Common myeloid progenitor, CD34-positive (primary cell): ENCODE measurements around the gene PTGES2.
A peak's percentile ranks its signal among the peaks of the same experiment; 100 is the strongest.

ENCODE experiments used
- CTCF ChIA-PET: fragments of 350-600 bp; sonication (Branson Sonifier 250); formaldehyde crosslinking; loops from one replicate; lab custom pipeline; 2021; ENCODE audit warnings: antibody characterized with exemption; lab: Charles Lee
- POLR2A ChIA-PET: fragments of 350-600 bp; sonication (Branson Sonifier 250); formaldehyde crosslinking; loops from one replicate; lab custom pipeline; 2021; ENCODE audit warnings: antibody characterized with exemption; lab: Charles Lee
- DNase-seq, 3 donors: peaks; one replicate each; pipeline versions ENCODE4 v3.0.0 to v3.0.0-alpha.2; 2013
- H3K27ac ChIP-seq, 2 experiments: 1 replicate in 1 of 2; 2 replicates in 1 of 2; pipeline ENCODE4 v1.7.0; 2013; ENCODE audit warnings: inconsistent platforms in 2 of 2, low read length in 2 of 2, mild to moderate bottlenecking in 2 of 2, low read depth in 1 of 2, moderate library complexity in 1 of 2; ENCODE audit not compliant: severe bottlenecking in 2 of 2, insufficient read depth in 1 of 2, poor library complexity in 1 of 2
- H3K27me3 ChIP-seq, 5 experiments: replicated peaks in 2 of 5; 1 replicate in 3 of 5; 2 replicates in 2 of 5; pipeline versions ENCODE4 v1.6.1 to v1.7.0; 2013; ENCODE audit warnings: low read length in 4 of 5, mild to moderate bottlenecking in 2 of 5, moderate library complexity in 2 of 5, inconsistent platforms in 1 of 5; ENCODE audit not compliant: insufficient read depth in 5 of 5, control insufficient read depth in 4 of 5
- H3K36me3 ChIP-seq, 4 experiments: 1 replicate in 2 of 4; 2 replicates in 2 of 4; pipeline versions ENCODE4 v1.6.1 to v1.7.0; 2013; ENCODE audit warnings: low read length in 3 of 4, control low read depth in 1 of 4, mild to moderate bottlenecking in 1 of 4; ENCODE audit not compliant: control insufficient read depth in 4 of 4, insufficient read depth in 4 of 4
- H3K4me1 ChIP-seq, 4 experiments: 1 replicate in 3 of 4; 2 replicates in 1 of 4; pipeline versions ENCODE4 v1.6.1 to v1.7.1; 2013; ENCODE audit warnings: low read length in 3 of 4, mild to moderate bottlenecking in 3 of 4, control low read depth in 1 of 4, inconsistent platforms in 1 of 4, moderate library complexity in 1 of 4; ENCODE audit not compliant: control insufficient read depth in 4 of 4, insufficient read depth in 4 of 4; ENCODE audit errors: control extremely low read depth in 1 of 4
- H3K4me3 ChIP-seq, 7 experiments: 1 replicate in 4 of 7; 2 replicates in 3 of 7; pipeline versions ENCODE4 v1.5.1 to v1.7.0; 2013; ENCODE audit warnings: mild to moderate bottlenecking in 7 of 7, low read length in 6 of 7, moderate library complexity in 6 of 7, inconsistent platforms in 2 of 7, low read depth in 2 of 7, control low read depth in 1 of 7; ENCODE audit not compliant: insufficient read depth in 4 of 7, control insufficient read depth in 1 of 7; ENCODE audit errors: extremely low read depth in 1 of 7
- H3K9me3 ChIP-seq, 5 experiments: 1 replicate in 4 of 5; 2 replicates in 1 of 5; pipeline versions ENCODE4 v1.6.1 to v1.7.1; 2013; ENCODE audit warnings: low read length in 4 of 5, mild to moderate bottlenecking in 2 of 5, inconsistent platforms in 1 of 5, low read depth in 1 of 5, moderate library complexity in 1 of 5; ENCODE audit not compliant: control insufficient read depth in 4 of 5, insufficient read depth in 2 of 5; ENCODE audit errors: control extremely low read depth in 1 of 5
- WGBS: methylation state at CpG from one replicate; pipeline ENCODE4 v1.1.5; 2013; ENCODE audit not compliant: insufficient coverage; 5-methylcytosine and 5-hydroxymethylcytosine counted together

The PTGES2 gene

DNA sequence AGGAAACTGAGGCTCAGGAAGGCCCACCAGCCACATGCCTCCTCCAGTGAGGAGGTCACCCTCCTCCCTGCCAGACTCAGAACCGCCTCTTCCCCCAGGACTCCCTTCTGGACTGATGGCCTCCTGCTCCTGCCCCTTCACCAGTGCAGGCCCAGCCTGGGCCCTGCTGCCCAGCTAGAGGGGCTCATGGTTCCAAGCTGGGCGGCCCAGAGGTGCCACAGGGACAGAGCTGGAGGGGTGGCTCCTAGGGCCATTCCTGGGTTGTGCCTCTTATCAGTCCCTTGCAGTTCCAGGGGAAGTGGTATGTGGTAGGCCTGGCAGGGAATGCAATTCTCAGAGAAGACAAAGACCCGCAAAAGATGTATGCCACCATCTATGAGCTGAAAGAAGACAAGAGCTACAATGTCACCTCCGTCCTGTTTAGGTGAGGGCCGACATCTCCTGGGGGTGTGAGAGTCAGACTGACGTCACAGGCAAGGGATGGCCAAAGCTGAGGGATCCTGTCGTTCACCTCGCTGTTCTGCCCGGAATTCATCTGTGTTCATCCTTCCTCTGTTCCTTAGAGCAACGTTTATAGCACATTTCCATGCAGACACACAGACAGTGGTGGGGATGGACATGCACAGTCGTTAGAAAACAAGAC is 22.5 kb upstream of the PTGES2 start:
- DNase-seq, result peak; percentile 76 to 93 (median 89)
- ChIA-PET CTCF (interaction anchor here (0.7 to 1.2 kb wide), 4 partner anchors 10 to 45 kb away, joined by 3 to 4 read pairs (median 4); partner anchors contain the start of gene BBLN), POLR2A (no interaction called here)
- Histone ChIP-seq H3K27ac (peak overlapping the region in 1 of 2 experiments; percentile 31), H3K9me3 (no peaks in the 10 kb centered on the region), H3K27me3 (no peaks in the 10 kb centered on the region), H3K4me1 (peaks cover 0 to 26% (median 17%) of the 10 kb centered on the region in 4 experiments), H3K4me3 (peak overlapping the region in 1 of 7 experiments; percentile 16), H3K36me3 (no peaks in the 10 kb centered on the region)
- 13% methylated on average over 10 of the region's 11 CpGs for WGBS

DNA sequence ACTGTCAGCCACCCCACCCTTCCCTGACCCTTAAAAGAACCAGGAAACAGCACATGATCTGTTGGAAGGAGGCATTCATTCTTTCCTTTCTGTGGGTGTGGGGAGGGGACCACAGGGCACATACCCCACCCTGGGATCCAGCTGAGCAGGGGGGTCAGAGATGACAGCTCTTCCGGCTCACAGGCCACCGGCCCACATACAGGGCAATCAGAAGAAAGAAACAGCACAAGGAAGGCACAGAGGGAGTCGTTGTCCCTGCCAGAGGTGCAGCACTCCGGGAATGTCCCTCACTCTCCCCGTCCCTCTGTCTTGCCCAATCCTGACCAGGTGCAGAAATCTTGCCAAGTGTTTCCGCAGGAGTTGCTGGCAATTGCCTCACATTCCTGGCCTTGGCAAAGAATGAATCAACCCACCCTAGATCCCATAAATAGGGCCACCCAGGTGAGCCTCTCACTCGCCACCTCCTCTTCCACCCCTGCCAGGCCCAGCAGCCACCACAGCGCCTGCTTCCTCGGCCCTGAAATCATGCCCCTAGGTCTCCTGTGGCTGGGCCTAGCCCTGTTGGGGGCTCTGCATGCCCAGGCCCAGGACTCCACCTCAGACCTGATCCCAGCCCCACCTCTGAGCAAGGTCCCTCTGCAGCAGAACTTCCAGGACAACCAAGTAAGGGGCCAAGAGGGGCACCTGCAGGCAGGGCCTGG is 21.6 kb upstream of the PTGES2 start, which contains the start of gene LCN2:
Gene LCN2 (plus strand): TSS at position 453 of the 701 bp plus-strand sequence. CDS start 73 bp downstream, at position 526.
- Histone ChIP-seq H3K9me3 (no peaks in the 10 kb centered on the region), H3K4me3 (peak within 1 kb of the TSS in 1 of 7 experiments; percentile 16), H3K27ac (peak within 1 kb of the TSS in 1 of 2 experiments; percentile 31), H3K36me3 (no peaks in the 10 kb centered on the region), H3K27me3 (no peaks in the 10 kb centered on the region), H3K4me1 (peaks cover 0 to 26% (median 17%) of the 10 kb centered on the region in 4 experiments)
- POLR2A ChIA-PET, result no interaction called here
- CTCF ChIA-PET, result interaction anchor here (1.2 kb wide), 1 partner anchor 20 kb away, joined by 4 read pairs; no protein-coding TSS in a partner anchor
- WGBS, result 91% methylated on average over 9 of the region's 9 CpGs
- DNase-seq, result no peak

DNA sequence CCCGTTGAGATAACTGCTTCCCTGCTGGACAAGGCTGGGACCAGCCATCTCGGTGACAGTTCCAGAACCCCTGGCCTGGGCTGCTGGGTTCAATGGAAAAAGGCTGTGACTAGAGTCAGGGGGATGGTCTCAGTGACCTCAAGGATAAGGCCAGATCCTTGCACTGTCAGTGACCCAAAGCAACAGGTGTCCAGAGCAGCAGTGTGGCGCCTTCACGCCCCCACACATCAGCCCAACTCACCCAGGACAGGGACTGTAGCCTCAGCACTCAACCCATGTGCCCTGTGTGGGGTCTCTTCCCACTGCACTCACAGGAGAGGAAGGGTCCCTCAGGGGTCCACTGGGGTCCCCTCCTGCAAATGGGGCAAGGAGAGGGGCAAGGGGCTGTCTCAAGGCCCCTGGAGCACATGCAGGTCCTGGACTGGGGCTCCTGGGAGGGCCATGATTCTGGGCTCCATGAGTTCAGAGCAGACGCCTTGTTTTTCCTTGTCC is 21.0 kb upstream of the PTGES2 start:
- H3K9me3 ChIP-seq, result no peaks in the 10 kb centered on the region
- no peak overlapping the region for H3K4me3 ChIP-seq
- ChIA-PET CTCF (no interaction called here), POLR2A (no interaction called here)
- WGBS, result 100% methylated on average over 3 of the region's 5 CpGs
- no peaks in the 10 kb centered on the region for H3K27me3 ChIP-seq
- no peaks in the 10 kb centered on the region for H3K36me3 ChIP-seq
- H3K4me1 ChIP-seq, result peaks cover 0 to 26% (median 17%) of the 10 kb centered on the region in 4 experiments
- no peak overlapping the region for H3K27ac ChIP-seq
- no peak for DNase-seq

DNA sequence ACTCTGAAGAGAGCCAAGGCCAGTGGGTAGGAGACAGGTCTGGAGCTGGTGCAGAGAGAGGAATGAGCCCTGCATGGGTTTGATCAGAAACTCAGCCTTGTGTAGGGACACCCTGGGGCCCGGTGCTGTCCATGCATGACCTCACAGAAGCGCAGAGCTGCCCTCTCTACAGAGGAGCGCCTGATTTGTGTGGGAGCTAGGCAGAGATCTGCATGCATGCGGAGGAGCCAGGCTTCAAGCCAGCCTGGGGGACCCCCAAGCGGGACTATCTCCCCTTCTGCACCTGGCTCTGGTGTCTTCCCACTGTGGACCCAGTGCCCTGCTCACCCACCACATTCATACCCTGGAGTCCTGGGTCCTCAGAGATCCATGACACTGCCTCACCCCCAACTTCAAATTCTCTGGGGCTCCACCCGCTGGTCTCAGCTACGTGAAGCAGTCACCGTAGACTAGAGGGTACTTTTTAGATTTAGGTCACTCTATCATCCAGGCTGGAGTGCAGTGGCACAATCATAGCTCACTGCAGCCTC is 19.1 kb upstream of the PTGES2 start:
- H3K4me1 ChIP-seq, result peaks cover 0 to 29% (median 21%) of the 10 kb centered on the region in 4 experiments
- H3K36me3 ChIP-seq, result no peaks in the 10 kb centered on the region
- no peak overlapping the region for H3K4me3 ChIP-seq
- ChIA-PET CTCF (interaction anchor here (1.1 to 1.2 kb wide), 2 partner anchors 10 to 203 kb away, joined by 3 read pairs; no protein-coding TSS in a partner anchor), POLR2A (no interaction called here)
- H3K27me3 ChIP-seq, result no peaks in the 10 kb centered on the region
- DNase-seq, result no peak
- no peaks in the 10 kb centered on the region for H3K9me3 ChIP-seq
- 98% methylated on average over 7 of the region's 8 CpGs for WGBS
- no peak overlapping the region for H3K27ac ChIP-seq

DNA sequence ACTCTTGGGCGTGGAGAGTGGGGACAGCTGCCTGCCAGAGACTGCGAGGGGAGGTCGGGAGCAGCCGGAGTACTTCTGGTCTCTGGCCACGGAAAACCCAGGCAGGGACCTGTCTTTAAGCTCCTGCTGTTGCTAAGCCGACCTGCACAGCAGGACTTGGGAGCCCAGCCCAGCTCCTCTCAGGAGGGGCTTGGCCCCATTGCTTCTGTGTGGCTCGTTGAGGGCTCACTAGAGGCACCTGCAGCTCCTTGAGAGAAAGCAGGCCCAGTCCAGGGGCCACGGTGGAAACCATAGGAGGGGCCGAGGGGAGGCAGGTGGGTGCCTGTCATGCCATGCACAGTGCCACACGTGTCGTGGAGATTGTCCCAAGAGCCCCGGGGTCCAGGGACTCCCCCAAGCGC is 18.4 kb upstream of the PTGES2 start:
- DNase-seq, result no peak
- WGBS, result 95% methylated on average over 12 of the region's 13 CpGs
- H3K4me3 ChIP-seq, result no peak overlapping the region
- CTCF ChIA-PET, result interaction anchor here (1.0 to 1.2 kb wide), 3 partner anchors 9 to 202 kb away, joined by 3 read pairs; no protein-coding TSS in a partner anchor
- peaks cover 0 to 25% (median 19%) of the 10 kb centered on the region in 4 experiments for H3K4me1 ChIP-seq
- no peaks in the 10 kb centered on the region for H3K27me3 ChIP-seq
- no peak overlapping the region for H3K27ac ChIP-seq
- H3K36me3 ChIP-seq, result no peaks in the 10 kb centered on the region
- no peaks in the 10 kb centered on the region for H3K9me3 ChIP-seq
- POLR2A ChIA-PET, result no interaction called here

DNA sequence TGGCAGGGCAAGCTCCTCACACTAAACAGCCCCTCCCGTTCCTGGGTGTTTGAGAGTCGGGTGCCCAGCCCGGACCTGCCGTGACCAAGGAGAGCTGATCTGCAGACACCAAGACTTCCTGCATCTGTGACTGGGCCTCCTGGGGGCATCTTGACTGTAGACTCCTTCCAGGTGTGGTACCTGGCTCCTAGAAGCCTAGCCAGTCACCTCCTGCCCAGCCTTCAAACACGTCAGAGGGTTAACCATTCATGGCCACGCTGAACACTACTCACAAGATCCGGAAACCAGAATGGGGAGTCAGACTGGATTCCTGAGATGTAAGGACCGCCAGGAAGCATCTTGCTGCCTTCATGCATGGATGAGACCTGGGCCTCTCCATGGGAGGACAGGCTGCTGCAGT is 18.0 kb upstream of the PTGES2 start:
- Histone ChIP-seq H3K4me3 (no peak overlapping the region), H3K27ac (no peak overlapping the region), H3K36me3 (no peaks in the 10 kb centered on the region), H3K4me1 (peaks cover 0 to 20% (median 15%) of the 10 kb centered on the region in 4 experiments), H3K9me3 (no peaks in the 10 kb centered on the region), H3K27me3 (no peaks in the 10 kb centered on the region)
- CTCF ChIA-PET, result interaction anchor here (1.0 to 1.3 kb wide), 3 partner anchors 8 to 28 kb away, joined by 3 to 4 read pairs (median 3); no protein-coding TSS in a partner anchor
- 84% methylated on average over 8 of the region's 8 CpGs for WGBS
- POLR2A ChIA-PET, result no interaction called here
- DNase-seq, result no peak
